PFSK-1 (cell line): ENCODE results near the gene CTBP1.
A peak's percentile ranks its signal among the peaks of the same experiment; 100 is the strongest.

ENCODE experiments used
- FOXP2 ChIP-seq: optimal IDR thresholded peaks from 2 replicates; pipeline ENCODE3; 2011; ENCODE audit warnings: borderline replicate concordance, control low read depth, inconsistent platforms; ENCODE audit not compliant: insufficient read depth; ENCODE audit errors: extremely low read length, extremely low read depth
- POLR2AphosphoS5 ChIP-seq: IDR thresholded peaks from 2 replicates; pipeline ENCODE4 v1.6.1; 2012; ENCODE audit warnings: low read depth, mild to moderate bottlenecking, control low read depth, low read length, moderate library complexity
- SIN3A ChIP-seq: IDR thresholded peaks from 2 replicates; pipeline ENCODE4 v1.6.1; 2012; ENCODE audit warnings: mild to moderate bottlenecking, low read length, moderate library complexity, borderline replicate concordance; ENCODE audit not compliant: insufficient read depth
- TAF1 ChIP-seq: IDR thresholded peaks from 2 replicates; pipeline ENCODE4 v1.6.1; 2012; ENCODE audit warnings: low read length, control low read depth, borderline replicate concordance; ENCODE audit not compliant: insufficient read depth
- TF ChIP-seq, protein P1 (sequence below), 2 experiments: IDR thresholded peaks; 2 replicates each; pipeline versions ENCODE4 v1.6.1 to v1.8.0; 2011 to 2012; ENCODE audit warnings: low read depth in 2 of 2, low read length in 2 of 2, control low read depth in 1 of 2, inconsistent platforms in 1 of 2, mild to moderate bottlenecking in 1 of 2, moderate library complexity in 1 of 2; ENCODE audit not compliant: insufficient read depth in 1 of 2

The CTBP1 gene

DNA sequence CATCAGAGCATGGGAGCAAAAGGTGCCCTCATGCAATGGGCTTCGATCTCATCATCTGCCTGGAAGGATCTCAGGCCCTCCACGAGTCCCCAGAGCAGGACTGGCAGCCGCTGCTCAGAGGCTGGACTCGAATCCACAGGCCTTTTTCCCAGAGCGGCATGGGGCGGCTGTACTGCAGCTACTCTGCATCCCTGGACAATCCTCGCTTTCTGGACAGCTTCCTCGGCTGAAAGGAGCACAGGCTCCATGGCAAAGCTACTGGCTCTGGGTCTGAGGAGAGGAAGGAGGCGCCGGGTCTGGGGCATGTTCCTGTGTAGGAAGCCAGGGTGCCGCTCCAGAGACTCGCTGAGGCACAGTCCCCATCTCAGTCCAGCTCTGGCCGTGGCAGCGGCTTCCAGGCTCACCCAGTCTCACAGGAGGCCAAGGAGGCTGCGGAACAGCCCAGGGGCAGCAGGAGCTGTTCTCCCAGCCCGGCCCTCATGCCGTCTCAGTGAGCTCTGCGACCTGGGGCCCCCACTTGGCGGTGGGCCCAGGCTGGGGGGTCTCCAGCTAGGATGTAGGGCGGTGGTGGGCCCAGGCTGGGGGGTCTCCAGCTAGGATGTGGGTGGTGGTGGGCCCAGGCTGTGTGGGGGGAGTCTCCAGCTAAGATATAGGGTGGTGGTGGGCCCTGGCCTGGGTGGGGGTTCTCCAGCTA, 73.8 kb downstream of the CTBP1 start:
- TF ChIP-seq SIN3A (no peak), FOXP2 (no peak), POLR2AphosphoS5 (no peak), TAF1 (no peak)
- TF ChIP-seq, protein P1, sequence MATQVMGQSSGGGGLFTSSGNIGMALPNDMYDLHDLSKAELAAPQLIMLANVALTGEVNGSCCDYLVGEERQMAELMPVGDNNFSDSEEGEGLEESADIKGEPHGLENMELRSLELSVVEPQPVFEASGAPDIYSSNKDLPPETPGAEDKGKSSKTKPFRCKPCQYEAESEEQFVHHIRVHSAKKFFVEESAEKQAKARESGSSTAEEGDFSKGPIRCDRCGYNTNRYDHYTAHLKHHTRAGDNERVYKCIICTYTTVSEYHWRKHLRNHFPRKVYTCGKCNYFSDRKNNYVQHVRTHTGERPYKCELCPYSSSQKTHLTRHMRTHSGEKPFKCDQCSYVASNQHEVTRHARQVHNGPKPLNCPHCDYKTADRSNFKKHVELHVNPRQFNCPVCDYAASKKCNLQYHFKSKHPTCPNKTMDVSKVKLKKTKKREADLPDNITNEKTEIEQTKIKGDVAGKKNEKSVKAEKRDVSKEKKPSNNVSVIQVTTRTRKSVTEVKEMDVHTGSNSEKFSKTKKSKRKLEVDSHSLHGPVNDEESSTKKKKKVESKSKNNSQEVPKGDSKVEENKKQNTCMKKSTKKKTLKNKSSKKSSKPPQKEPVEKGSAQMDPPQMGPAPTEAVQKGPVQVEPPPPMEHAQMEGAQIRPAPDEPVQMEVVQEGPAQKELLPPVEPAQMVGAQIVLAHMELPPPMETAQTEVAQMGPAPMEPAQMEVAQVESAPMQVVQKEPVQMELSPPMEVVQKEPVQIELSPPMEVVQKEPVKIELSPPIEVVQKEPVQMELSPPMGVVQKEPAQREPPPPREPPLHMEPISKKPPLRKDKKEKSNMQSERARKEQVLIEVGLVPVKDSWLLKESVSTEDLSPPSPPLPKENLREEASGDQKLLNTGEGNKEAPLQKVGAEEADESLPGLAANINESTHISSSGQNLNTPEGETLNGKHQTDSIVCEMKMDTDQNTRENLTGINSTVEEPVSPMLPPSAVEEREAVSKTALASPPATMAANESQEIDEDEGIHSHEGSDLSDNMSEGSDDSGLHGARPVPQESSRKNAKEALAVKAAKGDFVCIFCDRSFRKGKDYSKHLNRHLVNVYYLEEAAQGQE (IDR thresholded peaks at IDR 0.05; ENCODE audit: insufficient read depth in 1 of 2, low read depth in 2 of 2, low read length in 2 of 2), result no peak

DNA sequence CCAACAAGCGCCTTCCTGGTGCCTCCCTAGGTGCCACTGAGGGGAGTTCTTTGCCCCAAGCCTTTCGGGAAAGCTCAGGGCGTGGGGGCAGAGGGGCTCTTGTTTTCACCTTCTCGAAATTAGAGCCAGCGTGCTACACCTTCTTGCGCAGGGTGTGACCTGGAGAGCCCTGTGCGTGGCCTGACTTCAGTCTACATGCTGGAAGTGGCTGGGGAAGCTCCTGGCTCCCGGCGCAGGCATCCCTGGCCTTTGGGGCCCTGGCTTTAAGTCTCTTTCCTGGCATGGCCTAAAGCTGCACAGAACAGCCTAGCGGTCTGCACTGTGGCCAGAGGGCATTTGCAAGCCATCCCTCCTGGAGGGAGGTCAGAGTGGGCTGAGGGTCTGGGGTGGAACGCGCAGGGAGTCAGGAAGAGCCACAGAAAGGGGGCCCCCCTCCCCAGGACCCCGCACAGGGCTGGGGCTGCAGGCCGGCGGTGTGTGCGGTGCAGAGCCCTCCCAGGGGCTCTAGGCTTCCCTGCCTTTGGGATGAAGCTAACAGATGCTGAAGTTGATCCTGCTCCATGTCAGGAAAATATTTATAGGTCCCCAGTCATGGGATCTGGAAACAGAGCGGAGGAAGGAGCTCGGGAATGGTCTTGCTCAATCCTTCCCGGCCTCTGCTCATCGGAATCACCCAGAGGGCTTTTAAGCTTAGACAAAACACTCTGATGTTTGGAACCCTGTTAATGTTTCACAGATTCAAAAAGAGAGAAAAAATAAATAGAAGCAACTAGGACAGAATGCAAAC, 75.8 kb downstream of the CTBP1 start:
- TF ChIP-seq, protein P1 (IDR thresholded peaks at IDR 0.05; ENCODE audit: insufficient read depth in 1 of 2, low read depth in 2 of 2, low read length in 2 of 2), result no peak
- TF ChIP-seq TAF1, result no peak
- TF ChIP-seq POLR2AphosphoS5, result no peak
- no peak for TF ChIP-seq FOXP2
- TF ChIP-seq SIN3A, result no peak

DNA sequence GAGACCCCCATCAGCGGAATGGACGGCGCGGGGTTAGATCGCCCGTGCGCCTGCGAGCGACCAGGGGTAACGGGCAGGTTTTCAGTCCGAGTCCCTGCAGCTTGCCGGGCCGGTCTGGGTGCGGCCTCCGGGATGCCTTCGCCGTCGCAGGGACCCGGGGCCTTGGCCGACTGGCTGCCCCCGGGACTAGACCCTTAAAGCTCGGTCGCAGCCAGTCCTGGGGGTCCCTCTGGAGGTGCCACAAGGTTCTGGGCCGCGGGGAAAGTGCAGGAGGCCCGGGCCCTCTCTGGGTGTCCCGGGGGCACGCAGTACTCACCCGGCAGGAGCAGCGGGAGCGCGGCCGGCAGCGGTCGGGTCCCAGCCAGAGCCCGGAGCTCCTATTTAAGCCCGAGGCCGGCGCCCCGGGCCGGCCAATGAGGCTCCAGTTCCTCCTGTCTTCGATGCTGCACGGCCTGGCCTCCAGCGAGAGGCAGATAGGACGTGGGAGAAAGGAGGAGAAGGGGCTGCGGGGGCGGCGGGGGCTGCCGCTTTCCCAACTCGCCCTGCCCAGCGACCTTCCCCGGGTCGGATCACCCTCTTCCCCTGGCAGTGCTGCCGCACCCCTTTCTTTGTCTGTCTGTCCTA, 76.6 kb downstream of the CTBP1 start, which contains the start of gene SPON2:
Gene SPON2, minus strand, starts transcription at position 356 of the 624 bp plus-strand sequence.
- no peak for TF ChIP-seq SIN3A
- TF ChIP-seq TAF1, result peak; percentile 45; the same call in 1 of the 2 replicates
- no peak; the same call in 1 of the 2 replicates for TF ChIP-seq POLR2AphosphoS5

DNA sequence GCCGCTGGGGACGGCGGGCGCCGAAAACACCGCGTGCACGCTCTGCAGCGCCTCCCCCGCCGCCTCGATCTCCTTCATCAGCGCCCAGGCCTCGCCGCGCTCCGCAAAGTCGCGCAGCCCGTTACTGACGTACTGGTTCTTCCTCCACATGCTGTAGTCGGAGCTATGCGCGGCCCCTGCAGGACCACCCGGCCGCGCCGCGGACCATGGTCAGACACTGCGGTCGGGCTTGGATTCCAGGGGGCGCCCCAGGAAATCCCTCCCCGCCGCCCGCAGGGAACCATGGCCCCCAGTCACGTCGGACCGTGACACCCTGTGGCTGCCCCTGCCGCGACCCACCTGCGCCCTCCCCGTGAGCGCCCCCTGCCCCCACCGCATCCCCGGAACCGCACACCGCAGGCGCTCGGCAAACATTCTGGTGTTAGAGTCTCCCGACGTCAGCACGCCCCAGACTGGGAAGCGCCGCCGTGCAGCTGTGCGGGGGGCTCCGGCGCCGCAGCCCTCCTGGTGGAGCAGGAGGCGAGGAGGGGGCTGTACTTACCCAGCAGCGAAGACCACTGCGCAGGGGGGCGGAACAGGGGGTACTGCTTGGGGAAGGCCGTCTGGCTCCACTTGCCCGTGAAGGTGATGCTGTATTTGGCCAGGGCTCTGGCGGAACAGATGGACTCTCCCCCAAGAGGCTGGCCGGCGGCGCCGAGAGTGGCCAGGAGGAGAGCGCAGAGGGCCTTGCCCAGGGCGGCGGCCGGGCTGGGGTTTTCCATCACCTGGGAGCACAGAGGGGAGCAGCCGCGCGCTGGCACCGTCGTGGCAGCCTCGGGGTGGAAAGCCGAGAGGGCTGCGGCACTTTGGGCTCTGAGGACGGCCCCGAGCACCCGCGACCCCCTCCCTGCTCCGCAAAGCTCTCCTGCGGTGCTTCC, 77.4 kb downstream of the CTBP1 start:
- no peak; the same call in 1 of the 2 replicates for TF ChIP-seq POLR2AphosphoS5
- TF ChIP-seq SIN3A, result no peak
- no peak for TF ChIP-seq FOXP2
- no peak for TF ChIP-seq TAF1
- TF ChIP-seq, protein P1 (IDR thresholded peaks at IDR 0.05; ENCODE audit: insufficient read depth in 1 of 2, low read depth in 2 of 2, low read length in 2 of 2), result no peak

DNA sequence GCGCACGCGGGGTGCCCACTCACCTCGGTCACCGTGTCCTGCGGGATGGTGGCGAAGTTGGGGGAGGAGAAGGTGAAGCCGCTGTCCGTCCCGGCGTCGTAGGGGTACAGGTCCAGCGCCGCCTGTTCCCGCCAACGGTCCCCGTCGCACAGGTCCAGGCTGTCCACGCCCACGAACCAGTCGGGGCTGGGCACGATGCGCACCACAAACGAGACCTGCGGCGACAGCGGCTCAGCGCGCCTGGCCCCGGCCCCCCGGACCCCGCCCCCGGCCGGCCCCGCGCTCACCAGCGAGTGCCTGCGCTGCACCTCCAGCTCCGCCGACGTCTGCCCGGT, 78.0 kb downstream of the CTBP1 start:
- TF ChIP-seq, protein P1 (IDR thresholded peaks at IDR 0.05; ENCODE audit: insufficient read depth in 1 of 2, low read depth in 2 of 2, low read length in 2 of 2), result no peak
- TF ChIP-seq POLR2AphosphoS5, result 0 out of 2 replicates have a peak, but pooled peaks have one; percentile 39
